GM18498 (cell line): ENCODE measurements around the gene TMEM8B.
"Not testable (repeated sequence)": the region's sequence is repeated elsewhere in the genome, so short reads cannot be mapped to it uniquely, and the experiment has no call there.

Experiments used
- ATAC-seq: cut with Tn5 transposase; IDR thresholded peaks from one replicate; pipeline ENCODE4 v1.9.1; 2021; ENCODE audit warnings: mild to moderate bottlenecking, moderate library complexity; ENCODE audit not compliant: unreplicated experiment

Gene TMEM8B

DNA sequence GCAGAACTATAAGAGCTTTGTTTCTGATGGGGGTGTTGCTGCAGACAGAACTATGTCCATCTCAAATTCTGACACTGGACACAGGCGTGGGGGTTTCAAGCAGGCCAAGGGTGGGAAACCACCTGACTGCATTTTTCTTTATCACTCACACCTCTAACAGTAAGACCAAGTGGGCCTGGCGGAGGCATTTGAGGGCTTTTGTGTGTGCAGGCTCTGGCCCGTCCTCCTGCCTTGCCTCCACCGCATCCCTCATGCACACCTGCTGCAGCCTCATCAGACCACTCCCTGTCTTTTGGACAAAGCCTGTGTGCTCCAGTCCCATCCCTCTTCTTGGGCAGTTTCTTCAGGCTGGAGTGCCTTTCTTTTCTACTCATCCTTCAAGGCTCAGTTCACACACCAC, 33.3 kb downstream of the TMEM8B start:
- ATAC-seq, result no peak

DNA sequence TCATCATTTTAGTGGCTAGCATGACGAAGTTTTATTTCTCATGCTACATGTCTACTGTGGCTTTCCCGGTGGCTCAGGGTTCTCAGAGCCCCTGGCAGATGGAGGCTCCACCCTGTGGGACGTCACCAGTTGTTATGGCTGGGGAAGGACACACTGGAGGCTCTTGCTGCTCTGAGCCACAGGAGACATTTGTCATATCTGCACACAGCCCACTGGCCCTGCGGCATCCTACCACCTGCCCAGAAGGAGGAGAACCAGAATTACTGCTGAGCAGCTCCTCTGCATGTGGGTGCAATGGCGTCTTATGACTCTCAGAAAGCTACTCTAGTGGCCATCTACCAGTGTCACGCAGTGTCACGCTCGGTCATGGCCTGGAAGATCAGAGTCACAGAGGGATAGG, 34.6 kb downstream of the TMEM8B start:
- ATAC-seq, result no peak

DNA sequence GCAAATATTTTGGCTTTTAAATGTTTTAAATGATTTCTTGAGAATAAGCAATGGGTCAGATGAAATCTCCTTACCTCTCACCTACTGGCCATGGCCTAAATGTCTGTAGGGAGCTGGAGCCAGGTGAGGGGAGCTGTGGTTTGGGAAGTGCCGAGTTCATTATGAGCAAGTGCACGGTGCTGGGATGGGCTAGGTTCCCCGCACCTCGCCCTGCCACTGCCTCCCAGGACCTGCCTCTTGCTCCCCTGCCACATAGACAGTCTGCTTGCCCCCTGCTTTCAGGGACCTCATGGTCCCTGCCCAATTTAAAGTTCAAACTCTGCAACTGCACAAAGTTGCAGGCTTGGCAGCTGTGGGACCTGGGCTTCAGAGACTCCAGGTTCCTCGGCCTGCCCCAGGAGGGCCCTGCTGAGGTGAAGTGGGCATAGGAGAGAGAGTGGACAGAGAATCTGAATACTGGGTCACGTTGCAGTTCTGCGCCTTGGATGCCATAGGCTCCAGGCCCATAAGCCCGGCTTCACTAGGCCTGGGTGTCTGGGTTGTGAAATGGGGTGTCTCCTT, 35.7 kb downstream of the TMEM8B start:
- no peak for ATAC-seq

DNA sequence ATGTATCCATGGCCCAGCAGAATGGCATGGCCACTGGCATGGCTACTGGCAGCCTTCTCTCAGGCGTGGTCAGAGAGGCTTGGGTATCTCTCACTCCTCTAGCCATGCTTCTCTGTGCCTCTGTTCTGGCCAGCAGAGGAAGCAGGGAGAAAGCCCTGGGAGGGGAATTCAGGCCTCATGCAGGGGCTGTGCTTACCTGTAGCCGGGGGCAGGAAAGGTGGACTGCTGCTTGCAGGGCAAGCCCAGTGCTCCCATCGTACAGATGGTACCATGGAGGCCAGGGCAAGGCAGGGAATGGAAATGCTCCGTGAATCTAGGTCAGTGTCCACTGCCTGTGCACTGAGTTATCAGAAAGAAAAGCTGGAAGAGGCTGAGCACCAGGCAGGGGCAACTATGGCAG, 38.5 kb downstream of the TMEM8B start:
- ATAC-seq, result no peak

DNA sequence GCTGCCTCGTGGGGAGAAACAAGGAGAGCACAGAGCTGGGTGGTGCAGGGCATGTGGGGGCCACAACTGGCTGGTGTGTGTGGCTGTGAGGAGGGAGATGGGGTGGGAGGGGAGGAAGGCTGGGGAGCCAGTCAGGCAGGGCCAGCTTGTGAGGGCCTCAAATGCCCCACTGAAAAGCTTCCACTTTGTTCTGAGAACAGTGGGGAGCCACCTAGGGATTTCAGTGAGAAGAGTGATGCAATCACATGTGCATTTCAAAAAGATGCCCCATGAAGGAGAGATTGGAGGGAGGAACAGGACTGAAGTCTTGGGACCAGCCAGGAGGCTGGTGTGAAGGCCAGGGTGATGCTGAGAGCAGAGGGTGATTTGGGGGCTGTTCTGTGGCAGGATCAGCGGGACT, 39.9 kb downstream of the TMEM8B start:
- no peak for ATAC-seq

DNA sequence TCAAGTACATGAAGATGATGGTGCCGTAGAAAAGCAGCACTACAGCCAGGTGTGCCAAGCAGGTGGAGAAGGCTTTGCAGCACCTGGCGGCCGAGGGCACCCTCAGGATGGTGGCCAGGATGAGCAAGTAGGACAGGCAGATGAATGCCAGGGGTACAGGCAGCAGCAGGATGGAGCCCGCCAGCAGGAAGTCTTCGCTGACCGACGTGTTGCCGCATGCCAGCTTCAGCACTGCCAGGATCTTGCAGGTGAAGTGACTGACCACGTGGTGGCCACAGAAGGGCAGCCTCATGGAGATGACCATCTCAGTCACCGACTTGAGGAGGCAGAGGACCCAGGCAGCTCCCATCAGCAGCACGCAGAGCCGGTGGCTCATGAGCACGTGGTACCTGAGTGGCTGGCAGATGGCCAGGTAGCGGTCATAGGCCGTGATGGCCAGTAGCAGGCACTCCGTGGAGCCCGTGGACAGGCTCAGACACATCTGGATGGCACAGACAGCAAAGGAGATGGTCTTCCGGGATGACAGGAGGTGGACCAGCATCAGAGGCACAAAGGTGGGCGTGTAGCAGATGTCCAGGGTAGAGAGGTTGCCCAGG, 40.7 kb downstream of the TMEM8B start:
- no peak for ATAC-seq

DNA sequence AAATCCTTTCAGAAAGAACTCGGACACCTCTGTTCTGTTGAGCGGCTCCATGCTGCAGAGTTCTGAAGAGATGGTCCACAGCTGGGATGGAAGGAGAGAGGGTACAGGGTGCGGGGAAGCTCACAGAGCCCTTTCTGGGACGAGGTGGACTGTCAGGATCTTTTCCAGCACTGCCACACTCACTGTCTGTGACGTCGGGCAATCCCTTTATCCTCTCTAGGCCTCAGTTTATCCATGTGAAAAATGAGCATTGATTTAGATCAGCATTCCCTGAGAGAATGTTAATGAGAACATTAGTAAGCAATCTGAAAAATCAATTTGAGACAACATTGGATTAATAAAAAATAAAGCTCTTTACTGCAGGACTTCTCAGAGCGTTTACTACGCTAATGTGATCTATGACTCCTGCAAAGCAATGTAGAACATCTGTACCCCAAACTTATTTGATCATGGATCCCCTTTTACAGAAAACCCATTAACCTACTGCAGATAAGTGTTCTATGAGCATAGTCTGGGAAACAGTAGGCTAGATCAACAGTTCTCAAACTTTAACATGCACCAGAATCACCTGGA, 41.4 kb downstream of the TMEM8B start, which contains the start of gene OR13J1:
Gene OR13J1, minus strand, starts transcription at position 51 of the 573 bp plus-strand sequence. Its CDS starts 0 bp downstream, at position 51.
- no peak for ATAC-seq

DNA sequence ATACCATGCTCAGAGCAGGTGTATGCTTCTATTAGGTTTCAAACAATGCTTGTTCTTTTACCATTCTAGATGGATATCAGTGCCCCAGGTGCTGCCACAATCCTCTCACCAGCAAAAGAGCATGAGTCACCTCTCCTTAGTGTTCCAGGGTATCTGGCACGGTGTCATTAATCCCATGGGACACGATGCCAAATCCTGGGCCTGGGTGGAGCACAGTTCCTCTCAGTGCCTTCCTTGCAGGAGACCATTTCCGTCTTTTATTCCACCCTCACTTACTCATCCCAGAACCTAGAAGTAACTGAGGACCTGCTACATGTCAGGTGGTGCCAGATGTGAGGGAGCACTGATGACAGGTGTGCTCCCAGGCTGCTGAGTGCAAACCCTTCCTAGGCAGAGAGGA, 42.5 kb downstream of the TMEM8B start:
- ATAC-seq, result no peak

DNA sequence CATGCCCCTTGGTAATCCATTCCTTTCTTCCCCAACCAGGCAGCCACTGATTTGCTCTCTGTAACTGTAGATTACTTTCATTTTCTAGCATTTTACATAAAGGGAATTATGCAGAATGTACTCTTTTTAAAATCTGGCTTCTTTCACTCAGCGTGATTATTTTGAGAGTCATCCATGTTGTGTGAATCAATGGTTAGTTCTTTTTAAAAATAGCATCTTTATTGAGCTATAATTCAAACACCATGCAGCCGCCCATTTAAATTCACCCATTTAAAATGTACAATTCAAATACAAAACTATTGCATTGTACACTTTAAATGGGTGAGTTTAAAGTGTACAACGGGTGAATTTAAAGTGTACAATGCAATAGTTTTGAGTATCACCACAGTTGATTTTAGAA, 43.5 kb downstream of the TMEM8B start:
- ATAC-seq, result no peak

DNA sequence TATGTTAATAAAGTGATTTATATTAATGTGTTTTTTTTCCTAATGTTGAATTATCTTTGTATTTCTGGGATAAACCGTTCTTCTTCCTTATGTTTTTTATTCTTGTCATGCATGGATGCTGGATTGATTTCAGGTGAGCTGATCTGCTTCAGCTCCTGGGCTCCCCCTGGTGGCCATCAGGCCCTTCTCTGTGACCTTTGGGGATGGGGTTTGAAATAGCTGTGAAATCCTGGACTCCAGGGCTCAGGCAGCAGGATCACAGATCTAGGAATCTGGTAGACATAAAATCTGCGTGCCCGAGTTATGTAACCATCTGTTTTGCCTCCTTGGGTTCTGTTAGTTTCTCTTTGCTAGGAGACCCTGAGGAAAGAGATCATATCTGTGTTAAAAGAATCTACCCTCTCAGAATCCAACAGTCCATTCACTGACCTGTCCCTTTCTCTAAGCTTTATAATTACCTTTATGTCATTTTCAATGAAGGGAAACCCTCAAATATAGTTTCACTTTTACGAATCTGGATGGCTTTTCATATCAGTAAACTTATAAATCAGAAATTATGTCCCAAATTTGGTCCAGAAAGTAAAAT, 53.3 kb downstream of the TMEM8B start:
- ATAC-seq, result no peak

DNA sequence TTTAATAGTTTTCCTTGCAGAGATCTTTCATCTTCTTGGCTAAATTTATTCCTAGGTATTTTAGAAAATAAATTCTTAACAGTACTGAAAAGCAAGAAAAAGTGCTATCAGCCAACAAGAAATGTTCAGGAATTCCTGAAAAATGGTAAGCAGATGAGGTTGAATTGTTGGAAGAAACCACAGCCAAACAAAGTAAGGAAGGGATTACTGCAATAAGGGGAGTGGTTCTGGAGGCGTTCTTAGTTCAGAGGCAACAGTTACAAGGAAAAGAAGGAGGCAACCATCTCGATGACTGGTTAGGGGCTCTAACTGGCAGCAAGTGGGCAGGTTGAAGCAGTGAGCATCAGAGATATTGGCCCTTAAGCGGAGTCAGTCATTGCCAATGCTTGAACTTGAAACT, 54.0 kb downstream of the TMEM8B start:
- ATAC-seq, result no peak

DNA sequence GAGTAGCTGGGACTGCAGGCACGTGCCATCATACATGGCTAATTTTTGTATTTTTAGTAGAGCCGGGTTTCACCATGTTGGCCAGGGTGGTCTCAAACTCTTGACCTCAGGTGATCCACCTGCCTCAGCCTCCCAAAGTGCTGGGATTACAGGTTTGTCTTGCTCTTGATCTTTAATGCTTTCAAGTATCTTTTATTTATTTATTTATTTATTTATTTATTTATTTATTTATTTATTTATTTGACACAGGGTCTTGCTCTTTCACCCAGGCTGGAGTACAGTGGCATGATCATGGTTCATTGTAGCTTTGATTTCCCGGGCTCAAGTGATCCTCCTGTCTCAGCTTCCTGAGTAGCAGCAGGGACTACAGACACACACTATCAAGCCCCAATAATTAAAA, 55.9 kb downstream of the TMEM8B start:
- not testable (repeated sequence) for ATAC-seq

DNA sequence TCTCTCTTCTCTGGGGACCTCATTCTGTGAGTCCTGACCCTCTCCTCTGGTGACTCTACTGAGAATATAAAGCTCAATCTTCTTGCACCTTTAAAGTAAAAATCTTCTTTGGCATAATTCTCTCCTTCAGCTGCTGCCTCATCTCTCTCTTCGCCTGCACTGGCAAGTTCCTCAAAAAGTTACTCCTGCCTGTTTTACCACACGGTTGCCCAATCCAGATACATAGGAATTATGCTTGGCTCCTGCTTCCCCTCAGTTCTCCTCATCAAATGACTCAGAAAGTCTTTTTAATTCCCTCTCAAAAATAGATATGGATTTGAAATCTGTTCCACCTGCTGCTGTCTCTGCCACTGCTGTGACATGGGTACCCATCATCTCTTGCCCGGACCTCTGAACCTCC, 62.6 kb downstream of the TMEM8B start:
- no peak for ATAC-seq

DNA sequence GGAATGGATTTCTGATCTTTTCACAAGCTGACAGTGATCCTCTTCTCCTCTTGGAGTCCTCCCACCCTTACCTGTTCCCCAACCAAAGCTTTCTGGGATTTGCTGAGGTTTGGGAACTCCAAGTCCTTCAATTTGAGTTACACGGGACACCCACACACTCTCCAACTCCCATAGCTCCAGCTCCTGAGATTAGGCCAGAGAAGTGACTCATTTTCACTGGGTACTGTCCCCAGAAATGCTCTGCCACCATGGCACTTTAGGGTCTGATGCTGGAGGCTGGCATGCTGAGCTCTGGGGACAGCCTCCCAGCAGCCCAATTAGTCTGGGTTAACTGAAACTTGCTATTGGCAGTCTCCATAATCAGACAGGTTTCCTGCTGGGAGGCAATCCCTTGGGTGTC, 63.0 kb downstream of the TMEM8B start:
- ATAC-seq, result no peak

DNA sequence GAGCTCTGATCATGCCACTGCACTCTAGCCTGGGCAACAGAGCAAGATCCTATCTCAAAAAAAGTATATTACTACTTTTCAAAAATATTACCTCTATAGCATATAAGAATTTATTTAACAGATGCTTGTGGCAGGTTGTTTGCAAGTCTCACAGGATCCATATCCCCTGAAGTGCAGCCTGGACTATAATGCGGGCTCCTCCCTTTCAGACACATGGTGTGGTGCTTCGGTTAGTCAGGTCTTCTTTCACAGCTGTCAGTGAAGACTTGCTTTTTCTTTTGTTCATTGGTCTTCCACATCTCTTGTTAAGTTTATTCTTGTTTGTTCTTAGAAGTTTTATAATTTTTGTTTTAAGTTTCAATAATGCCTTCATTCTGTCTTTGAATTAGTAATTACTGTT, 67.5 kb downstream of the TMEM8B start:
- no peak for ATAC-seq

DNA sequence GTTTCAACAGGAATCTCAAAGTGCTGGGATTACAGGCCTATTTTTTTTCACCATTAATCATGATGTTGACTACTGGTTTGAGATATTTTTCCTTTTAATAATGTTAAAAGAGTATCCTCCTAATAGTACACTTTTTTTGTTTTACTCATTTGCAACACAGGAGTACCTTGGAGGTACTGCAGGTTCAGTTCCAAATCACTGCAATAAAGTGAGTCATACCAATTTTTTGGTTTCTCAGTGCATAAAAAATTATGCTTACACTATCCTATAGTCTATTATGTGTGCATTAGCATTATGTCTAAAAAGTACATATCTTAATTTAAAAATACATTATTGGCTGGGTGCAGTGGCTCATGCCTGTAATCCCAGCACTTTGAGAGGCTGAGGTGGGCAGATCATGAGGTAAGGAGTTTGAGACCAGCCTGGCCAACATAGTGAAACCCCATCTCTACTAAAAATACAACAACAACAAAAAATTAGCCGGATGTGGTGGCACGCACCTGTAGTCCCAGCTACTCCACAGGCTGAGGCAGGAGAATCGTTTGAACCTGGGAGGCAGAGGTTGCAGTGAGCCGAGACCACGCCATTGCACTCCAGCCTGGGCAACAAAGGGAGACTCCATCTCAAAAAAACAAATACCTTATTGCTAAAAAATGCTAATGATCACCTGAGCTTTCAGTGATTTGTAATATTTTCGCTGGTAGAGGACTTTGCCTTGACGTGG, 68.5 kb downstream of the TMEM8B start:
- not testable (repeated sequence) for ATAC-seq

DNA sequence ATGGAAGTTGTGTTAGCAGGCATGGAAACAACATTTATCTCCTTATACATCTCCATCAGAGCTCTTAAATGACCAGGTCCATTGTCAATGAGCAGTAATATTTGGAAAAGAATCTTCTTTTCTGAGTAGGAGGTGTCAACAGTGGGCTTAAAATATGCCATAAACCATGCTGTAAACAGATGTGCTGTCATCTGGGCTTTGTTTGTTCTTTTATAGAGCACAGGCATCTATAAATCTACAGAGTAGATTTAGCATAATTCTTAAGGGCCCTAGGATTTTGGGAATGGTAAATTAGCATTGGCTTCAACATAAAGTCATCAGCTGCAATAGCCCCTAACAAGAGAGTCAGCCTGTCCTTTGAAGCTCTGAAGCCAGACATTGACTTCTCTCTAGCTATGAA, 69.3 kb downstream of the TMEM8B start:
- no peak for ATAC-seq

DNA sequence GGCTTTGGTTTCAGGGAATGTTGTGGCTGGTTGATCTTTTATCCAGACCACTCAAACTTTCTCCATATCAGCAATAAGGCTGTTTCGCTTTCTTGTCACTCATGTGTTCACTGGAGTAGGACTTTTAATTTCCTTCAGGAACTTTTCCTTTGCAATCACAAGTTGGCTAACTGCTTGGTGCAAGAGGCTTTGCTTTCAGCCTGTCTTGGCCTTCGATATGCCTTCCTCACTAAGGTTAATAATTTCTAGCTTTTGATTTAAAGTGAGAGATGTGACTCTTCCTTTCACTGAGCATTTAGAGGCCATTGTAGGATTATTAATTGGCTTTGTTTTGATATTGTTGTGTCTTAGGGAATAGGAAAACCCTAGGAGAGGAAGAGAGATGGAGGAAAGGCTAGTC, 70.0 kb downstream of the TMEM8B start:
- no peak for ATAC-seq

DNA sequence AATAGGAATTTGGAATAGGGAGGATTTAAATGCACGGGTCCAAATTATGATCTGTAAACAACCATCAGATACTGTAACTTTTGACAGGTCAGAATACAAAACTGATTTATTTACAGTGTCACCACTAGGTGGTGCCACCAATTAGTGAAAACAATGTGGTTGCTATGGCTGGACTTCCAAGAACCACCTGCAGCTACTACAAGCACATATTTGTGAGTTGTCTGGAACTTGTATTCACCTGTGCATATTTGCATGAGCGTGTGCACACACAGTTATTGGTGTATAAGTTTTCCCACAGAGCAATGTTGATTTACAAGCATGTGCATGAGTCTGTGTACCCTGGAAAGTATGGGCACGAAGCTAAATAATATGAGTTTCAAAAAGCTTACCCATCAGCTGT, 74.0 kb downstream of the TMEM8B start:
- peak; percentile 54 for ATAC-seq

DNA sequence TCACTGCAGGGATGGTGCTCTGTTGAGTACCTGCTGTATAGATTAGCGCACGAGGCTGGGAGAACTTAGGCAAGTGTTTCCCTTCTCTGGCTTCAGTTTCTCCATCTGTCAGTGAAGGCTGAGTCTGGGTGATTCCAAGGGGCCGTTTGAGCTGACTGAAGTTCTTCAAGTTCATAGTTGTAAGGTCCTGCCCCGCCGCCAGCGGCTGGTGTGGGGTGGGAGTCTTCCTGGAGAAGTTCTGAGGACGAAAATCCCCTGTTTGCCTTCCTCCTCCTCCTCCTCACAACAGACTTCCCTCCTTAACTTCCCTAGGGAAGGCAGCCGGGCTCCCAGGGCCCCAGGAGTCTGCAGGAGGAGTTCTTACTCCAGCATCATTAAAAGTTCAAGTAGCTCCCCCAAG, 75.3 kb downstream of the TMEM8B start:
- ATAC-seq, result no peak

DNA sequence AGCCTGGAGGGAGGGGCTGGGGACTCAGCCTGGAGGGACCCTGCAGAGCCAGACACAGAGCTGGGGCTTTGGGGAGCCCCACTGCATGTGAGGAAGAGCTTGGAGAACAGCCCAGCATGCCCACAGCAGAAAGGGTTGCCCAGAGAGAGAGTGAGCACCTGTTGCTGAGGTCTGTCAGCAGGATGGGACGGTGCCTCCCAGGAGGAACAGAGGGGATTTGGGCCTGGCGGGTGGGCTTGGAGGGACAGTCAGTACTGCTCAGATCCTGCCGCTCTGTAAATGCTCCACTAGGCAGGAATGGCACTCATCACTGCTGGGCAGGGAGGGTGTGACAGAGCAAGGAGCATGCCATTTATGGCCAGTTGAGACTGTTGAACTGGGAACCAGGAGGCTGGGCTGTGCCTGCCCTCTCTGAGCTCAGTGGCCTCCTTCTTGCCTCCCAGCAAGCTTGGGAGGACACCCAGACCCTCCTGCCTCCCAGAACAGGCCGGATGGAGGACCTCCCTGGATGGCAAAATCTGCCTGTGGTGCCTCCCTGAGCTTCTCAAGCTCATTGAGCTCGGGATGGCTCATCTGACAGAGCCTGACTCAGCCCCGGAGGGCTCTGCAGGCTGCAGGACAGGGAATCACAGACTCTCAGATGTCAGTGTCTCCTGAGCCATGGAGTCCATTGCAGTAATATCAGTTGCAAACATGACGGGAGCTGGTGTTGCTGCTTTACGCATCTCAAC, 76.2 kb downstream of the TMEM8B start:
- ATAC-seq, result no peak
